Peyer's patch (tissue), 4 donors: ENCODE measurements around the gene SRSF7.

ENCODE experiments used
- POLR2A ChIP-seq, 2 donors: fragments of 450-650 bp; IDR thresholded peaks; one replicate each; pipeline ENCODE4 v1.5.1; 2017; ENCODE audit warnings: antibody characterized with exemption in 2 of 2, mild to moderate bottlenecking in 2 of 2, moderate library complexity in 2 of 2
- TF ChIP-seq, protein P1 (sequence below), 6 experiments: fragments of 450-650 bp in 4 of 6; fragments of 200-600 bp in 2 of 6; sonication (generic) in 1 of 6; IDR thresholded peaks; one replicate each; pipeline ENCODE4 v1.5.1; 2017 to 2019; ENCODE audit warnings: antibody characterized with exemption in 6 of 6, mild to moderate bottlenecking in 3 of 6, moderate library complexity in 1 of 6

- TF ChIP-seq, protein P1, sequence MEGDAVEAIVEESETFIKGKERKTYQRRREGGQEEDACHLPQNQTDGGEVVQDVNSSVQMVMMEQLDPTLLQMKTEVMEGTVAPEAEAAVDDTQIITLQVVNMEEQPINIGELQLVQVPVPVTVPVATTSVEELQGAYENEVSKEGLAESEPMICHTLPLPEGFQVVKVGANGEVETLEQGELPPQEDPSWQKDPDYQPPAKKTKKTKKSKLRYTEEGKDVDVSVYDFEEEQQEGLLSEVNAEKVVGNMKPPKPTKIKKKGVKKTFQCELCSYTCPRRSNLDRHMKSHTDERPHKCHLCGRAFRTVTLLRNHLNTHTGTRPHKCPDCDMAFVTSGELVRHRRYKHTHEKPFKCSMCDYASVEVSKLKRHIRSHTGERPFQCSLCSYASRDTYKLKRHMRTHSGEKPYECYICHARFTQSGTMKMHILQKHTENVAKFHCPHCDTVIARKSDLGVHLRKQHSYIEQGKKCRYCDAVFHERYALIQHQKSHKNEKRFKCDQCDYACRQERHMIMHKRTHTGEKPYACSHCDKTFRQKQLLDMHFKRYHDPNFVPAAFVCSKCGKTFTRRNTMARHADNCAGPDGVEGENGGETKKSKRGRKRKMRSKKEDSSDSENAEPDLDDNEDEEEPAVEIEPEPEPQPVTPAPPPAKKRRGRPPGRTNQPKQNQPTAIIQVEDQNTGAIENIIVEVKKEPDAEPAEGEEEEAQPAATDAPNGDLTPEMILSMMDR (IDR thresholded peaks at IDR 0.05) = no peak
- TF ChIP-seq POLR2A (IDR thresholded peaks at IDR 0.05) = no peak
Observed at GRCh38 chr2:38775097-38775920, 24.1 kb upstream of the SRSF7 start.
